Measurements from ENCODE around the gene SOAT2. TPM values are rescaled to one million over a fixed set of nuclear protein-coding genes. Genes with fewer than 3 reads are reported as not detected.

The SOAT2 gene
- total RNA-seq, 2 donors from 2014 or later = 0.12 TPM; not detected in 1

DNA sequence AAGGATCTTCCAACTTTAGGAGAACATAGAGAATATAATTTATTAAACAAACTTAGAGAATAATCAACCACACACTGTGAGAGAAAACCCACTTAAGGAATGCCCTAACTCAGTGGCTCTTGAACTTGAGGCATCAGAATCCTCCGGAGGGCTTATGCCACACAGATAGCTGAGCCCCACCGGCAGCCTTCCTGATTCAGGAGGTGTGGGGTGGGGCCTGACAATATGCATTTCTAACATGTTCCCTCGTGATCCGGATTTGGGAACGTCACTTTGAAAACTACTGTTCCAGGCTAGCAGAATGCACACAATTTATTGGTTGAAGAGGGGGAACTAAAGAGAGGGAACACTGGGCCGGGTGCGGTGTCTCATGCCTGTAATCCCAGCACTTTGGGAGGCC, 2.0 kb upstream of the SOAT2 start:
- intact Hi-C loops (cut with DNase I) = no loop called here
- Histone ChIP-seq H3K9me3 (no peaks in the 10 kb centered on the region), H3K36me3 (no peaks in the 10 kb centered on the region), H3K4me1 (peaks cover 18% of the 10 kb centered on the region), H3K4me3 (no peak overlapping the region), H3K27ac (no peak overlapping the region), H3K9ac (ENCODE audit: low read depth in 2 of 2, low read length in 2 of 2) (no peak overlapping the region), H3K27me3 (no peaks in the 10 kb centered on the region)
- DNase-seq = peak; percentile 15
- TF ChIP-seq, protein P1, sequence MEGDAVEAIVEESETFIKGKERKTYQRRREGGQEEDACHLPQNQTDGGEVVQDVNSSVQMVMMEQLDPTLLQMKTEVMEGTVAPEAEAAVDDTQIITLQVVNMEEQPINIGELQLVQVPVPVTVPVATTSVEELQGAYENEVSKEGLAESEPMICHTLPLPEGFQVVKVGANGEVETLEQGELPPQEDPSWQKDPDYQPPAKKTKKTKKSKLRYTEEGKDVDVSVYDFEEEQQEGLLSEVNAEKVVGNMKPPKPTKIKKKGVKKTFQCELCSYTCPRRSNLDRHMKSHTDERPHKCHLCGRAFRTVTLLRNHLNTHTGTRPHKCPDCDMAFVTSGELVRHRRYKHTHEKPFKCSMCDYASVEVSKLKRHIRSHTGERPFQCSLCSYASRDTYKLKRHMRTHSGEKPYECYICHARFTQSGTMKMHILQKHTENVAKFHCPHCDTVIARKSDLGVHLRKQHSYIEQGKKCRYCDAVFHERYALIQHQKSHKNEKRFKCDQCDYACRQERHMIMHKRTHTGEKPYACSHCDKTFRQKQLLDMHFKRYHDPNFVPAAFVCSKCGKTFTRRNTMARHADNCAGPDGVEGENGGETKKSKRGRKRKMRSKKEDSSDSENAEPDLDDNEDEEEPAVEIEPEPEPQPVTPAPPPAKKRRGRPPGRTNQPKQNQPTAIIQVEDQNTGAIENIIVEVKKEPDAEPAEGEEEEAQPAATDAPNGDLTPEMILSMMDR (IDR thresholded peaks at IDR 0.05) = no peak

DNA sequence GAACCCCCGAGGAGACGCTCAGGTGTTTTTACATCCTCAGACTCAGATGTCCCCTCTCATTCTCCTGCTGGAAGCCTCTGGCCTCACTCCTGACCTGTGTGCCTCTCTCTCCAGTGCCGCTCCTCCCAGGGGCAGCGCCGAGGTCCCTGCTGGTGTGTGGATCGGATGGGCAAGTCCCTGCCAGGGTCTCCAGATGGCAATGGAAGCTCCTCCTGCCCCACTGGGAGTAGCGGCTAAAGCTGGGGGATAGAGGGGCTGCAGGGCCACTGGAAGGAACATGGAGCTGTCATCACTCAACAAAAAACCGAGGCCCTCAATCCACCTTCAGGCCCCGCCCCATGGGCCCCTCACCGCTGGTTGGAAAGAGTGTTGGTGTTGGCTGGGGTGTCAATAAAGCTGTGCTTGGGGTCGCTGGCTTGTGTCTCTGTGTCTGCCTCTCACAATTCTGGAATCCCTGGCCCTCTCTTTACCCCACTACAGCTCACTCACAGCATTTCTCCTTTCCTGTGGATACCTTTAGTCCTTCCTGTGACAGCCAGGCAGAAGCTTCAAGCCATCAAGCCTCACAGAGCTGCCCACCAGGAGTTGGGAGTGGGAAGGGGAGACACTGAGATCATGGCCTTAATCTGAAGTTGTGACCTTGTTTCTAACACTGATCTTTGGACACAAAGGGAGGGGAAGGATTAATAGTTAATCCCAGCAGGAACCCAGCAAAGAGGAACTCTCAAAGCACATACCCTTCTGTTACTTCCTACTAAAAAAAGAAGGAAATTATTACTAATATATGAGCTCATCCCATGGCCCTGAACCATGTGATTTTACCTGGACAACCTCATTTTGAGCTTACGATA, 1.1 kb upstream of the SOAT2 start:
- no peak overlapping the region for H3K27ac ChIP-seq
- no peak overlapping the region for H3K4me3 ChIP-seq
- H3K9me3 ChIP-seq = no peaks in the 10 kb centered on the region
- H3K4me1 ChIP-seq = peaks cover 16% of the 10 kb centered on the region
- TF ChIP-seq, protein P1 (IDR thresholded peaks at IDR 0.05) = no peak
- no peaks in the 10 kb centered on the region for H3K27me3 ChIP-seq
- no peak overlapping the region for H3K9ac ChIP-seq (ENCODE audit: low read depth in 2 of 2, low read length in 2 of 2)
- no peaks in the 10 kb centered on the region for H3K36me3 ChIP-seq
- intact Hi-C loops (cut with DNase I) = no loop called here
- peak; percentile 17 for DNase-seq

DNA sequence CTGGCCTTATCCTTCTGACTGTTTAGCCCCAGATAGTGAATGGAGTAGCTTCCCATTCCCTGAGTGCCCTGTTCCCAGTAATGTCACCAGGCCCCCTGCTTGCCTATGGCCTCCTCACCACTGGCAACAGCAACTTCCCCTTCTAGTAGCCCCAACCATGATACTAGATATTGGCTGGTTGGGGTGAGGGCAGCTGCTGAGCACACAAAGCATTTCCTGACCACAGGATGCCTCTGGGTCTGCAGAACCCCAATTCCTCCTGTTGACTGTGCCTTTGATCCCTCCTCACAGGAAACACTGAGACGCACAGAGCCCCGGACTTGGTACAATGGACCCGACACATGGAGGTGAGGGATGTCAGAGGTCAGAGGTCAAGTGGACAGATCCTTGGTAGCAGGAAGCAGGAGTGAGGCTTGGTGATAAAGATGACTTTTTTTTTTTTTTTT, 597 bp downstream of the SOAT2 start:
- Histone ChIP-seq H3K4me3 (no peak overlapping the region), H3K27ac (no peak overlapping the region), H3K27me3 (no peaks in the 10 kb centered on the region), H3K4me1 (peaks cover 6% of the 10 kb centered on the region), H3K9me3 (no peaks in the 10 kb centered on the region), H3K36me3 (no peaks in the 10 kb centered on the region), H3K9ac (ENCODE audit: low read depth in 2 of 2, low read length in 2 of 2) (no peak overlapping the region)
- TF ChIP-seq, protein P1 (IDR thresholded peaks at IDR 0.05) = no peak
- intact Hi-C loops (cut with DNase I) = no loop called here
- DNase-seq = peak; percentile 17

DNA sequence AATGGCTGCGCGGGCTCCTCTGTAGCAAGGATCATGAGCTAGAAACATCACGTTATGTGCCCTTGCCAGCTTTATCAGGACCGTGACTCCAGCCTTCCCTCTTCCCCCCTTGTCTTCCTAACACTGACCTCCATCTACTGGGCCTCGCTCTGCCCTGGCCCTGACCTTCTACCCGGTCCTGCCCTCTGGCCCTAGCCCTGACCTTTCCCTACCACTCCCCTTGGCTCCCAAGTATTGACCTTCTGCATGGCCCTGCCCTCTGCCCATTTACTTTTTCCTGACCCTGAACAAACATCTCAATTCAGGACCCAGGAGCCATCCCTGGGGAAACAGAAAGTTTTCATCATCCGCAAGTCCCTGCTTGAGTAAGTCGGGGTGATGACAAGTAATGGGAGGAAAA, 2.0 kb downstream of the SOAT2 start:
- no peaks in the 10 kb centered on the region for H3K36me3 ChIP-seq
- intact Hi-C loops (cut with DNase I) = no loop called here
- TF ChIP-seq, protein P1 (IDR thresholded peaks at IDR 0.05) = no peak
- no peaks in the 10 kb centered on the region for H3K27me3 ChIP-seq
- H3K9me3 ChIP-seq = no peaks in the 10 kb centered on the region
- peak; percentile 8 for DNase-seq
- no peak overlapping the region for H3K27ac ChIP-seq
- no peak overlapping the region for H3K4me3 ChIP-seq
- peaks cover 6% of the 10 kb centered on the region for H3K4me1 ChIP-seq
- no peak overlapping the region for H3K9ac ChIP-seq (ENCODE audit: low read depth in 2 of 2, low read length in 2 of 2)

DNA sequence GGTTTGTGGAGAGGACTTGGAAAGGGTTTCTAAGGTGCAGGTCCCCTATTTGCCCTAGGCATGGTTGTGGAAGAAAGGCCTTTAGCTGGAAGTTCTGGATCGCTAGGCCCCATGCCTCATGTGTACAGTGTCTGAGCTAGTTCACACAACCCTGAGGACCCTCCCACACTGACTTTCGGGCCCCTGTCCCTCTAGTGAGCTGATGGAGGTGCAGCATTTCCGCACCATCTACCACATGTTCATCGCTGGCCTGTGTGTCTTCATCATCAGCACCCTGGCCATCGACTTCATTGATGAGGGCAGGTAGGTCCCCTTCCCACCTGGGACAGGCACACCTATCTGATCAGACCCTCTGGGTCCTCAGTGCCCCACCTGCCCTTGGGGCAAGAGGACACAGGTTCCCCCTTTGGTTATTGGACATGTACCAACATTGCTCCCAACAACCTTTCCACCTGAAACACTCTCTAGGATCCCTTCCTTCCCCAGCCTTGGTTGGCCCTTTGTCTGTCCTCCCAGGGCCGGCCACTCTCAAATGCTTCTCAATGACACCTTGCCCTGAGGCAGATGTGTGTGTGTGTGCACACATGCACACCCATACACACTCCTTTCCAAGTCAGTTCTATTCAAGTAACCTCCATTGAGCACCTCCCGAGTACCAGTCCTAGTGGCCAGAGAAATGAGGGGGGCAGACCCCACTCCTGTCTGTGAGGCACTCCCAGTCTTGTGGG, 2.6 kb downstream of the SOAT2 start:
- H3K9me3 ChIP-seq = no peaks in the 10 kb centered on the region
- no peak overlapping the region for H3K4me3 ChIP-seq
- H3K27ac ChIP-seq = no peak overlapping the region
- peak; percentile 6 for DNase-seq
- no peaks in the 10 kb centered on the region for H3K36me3 ChIP-seq
- TF ChIP-seq, protein P1 (IDR thresholded peaks at IDR 0.05) = no peak
- no peak overlapping the region for H3K9ac ChIP-seq (ENCODE audit: low read depth in 2 of 2, low read length in 2 of 2)
- peaks cover 6% of the 10 kb centered on the region for H3K4me1 ChIP-seq
- intact Hi-C loops (cut with DNase I) = no loop called here
- H3K27me3 ChIP-seq = no peaks in the 10 kb centered on the region
